Smooth muscle cell (in vitro differentiated cells): Measurements from ENCODE around the gene C7orf33. TPM values are rescaled to one million over a fixed set of nuclear protein-coding genes. Genes with fewer than 3 reads are reported as not detected.

Source experiments
- DNase-seq: peaks from one replicate; lab custom pipeline; 2025; ENCODE audit not compliant: unreplicated experiment; lab: John Stamatoyannopoulos, UW
- H2AFZ ChIP-seq: fragments of 200-600 bp; sonication (generic); 2 replicates; pipeline ENCODE4 v1.6.0; 2016; ENCODE audit warnings: antibody characterized with exemption, low read depth, mild to moderate bottlenecking
- H3F3A ChIP-seq: fragments of 200-600 bp; sonication (generic); 2 replicates; pipeline ENCODE4 v1.6.0; 2017; ENCODE audit warnings: antibody characterized with exemption, low read depth
- H3K27ac ChIP-seq: fragments of 200-600 bp; sonication (generic); 2 replicates; pipeline ENCODE4 v1.5.1; 2016; ENCODE audit warnings: low read depth, mild to moderate bottlenecking
- H3K27me3 ChIP-seq: fragments of 200-600 bp; sonication (generic); 2 replicates; pipeline ENCODE4 v1.6.1; 2016; ENCODE audit warnings: low read depth, mild to moderate bottlenecking
- H3K36me3 ChIP-seq: fragments of 200-600 bp; sonication (generic); 2 replicates; pipeline ENCODE4 v1.5.1; 2016; ENCODE audit warnings: low read depth
- H3K4me1 ChIP-seq: fragments of 200-600 bp; sonication (generic); 2 replicates; pipeline ENCODE4 v1.5.1; 2016; ENCODE audit warnings: low read depth
- H3K4me2 ChIP-seq: fragments of 200-600 bp; sonication (generic); 2 replicates; pipeline ENCODE4 v1.6.0; 2016; ENCODE audit warnings: mild to moderate bottlenecking
- H3K4me3 ChIP-seq: fragments of 200-600 bp; sonication (generic); 2 replicates; pipeline ENCODE4 v1.5.1; 2016; ENCODE audit warnings: mild to moderate bottlenecking
- H3K79me2 ChIP-seq: fragments of 200-600 bp; sonication (generic); 2 replicates; pipeline ENCODE4 v1.6.0; 2016; ENCODE audit warnings: low read depth, mild to moderate bottlenecking
- H3K9ac ChIP-seq: fragments of 200-600 bp; sonication (generic); 2 replicates; pipeline ENCODE4 v1.6.0; 2016; ENCODE audit warnings: low read depth
- H3K9me3 ChIP-seq: fragments of 200-600 bp; sonication (generic); replicated peaks from 2 replicates; pipeline ENCODE4 v1.5.1; 2016; ENCODE audit warnings: low read depth
- H4K20me1 ChIP-seq: fragments of 200-600 bp; sonication (generic); 2 replicates; pipeline ENCODE4 v1.6.0; 2016; ENCODE audit warnings: low read depth
- CTCF ChIP-seq: fragments of 200-600 bp; sonication (generic); IDR thresholded peaks from 2 replicates; pipeline ENCODE4 v1.5.1; 2017; ENCODE audit warnings: borderline replicate concordance, mild to moderate bottlenecking, antibody characterized with exemption; ENCODE audit not compliant: insufficient read depth, poor library complexity, severe bottlenecking
- WGBS: methylation state at CpG from one replicate; pipeline ENCODE4 v1.1.7; 2016; ENCODE audit warnings: low lambda C conversion rate; 5-methylcytosine and 5-hydroxymethylcytosine counted together
- polyA plus RNA-seq: library from polyadenylated mRNA; unstranded; fragments of >200 nt; fragmentation: Nextera tagmentation; extraction: Ambion mirVana; gene quantifications from 2 replicates; pipeline ENCODE4 v1.2.1, GENCODE V29; 2016
- total RNA-seq: library from RNA; depleted of rRNA; stranded (reverse); fragments of >200 nt; gene quantifications from 2 replicates; pipeline ENCODE4 v1.2.3, GENCODE V29; 2014

Gene C7orf33
- total and polyA plus RNA-seq, 2 experiments from 2014 or later = not detected

GRCh38 chr7:148615085-148615730 is 24.6 kb downstream of the C7orf33 start:
- Histone ChIP-seq H3K27ac (no peak overlapping the region), H3K27me3 (no peaks in the 10 kb centered on the region), H3K4me1 (no peaks in the 10 kb centered on the region), H3K79me2 (no peaks in the 10 kb centered on the region), H4K20me1 (no peaks in the 10 kb centered on the region), H3F3A (no peaks in the 10 kb centered on the region), H3K4me3 (no peak overlapping the region), H3K4me2 (no peak overlapping the region), H3K9me3 (no peaks in the 10 kb centered on the region), H3K9ac (no peak overlapping the region), H3K36me3 (no peaks in the 10 kb centered on the region), H2AFZ (no peak overlapping the region)
- WGBS = 88% methylated on average over 6 of the region's 6 CpGs
- no peak for DNase-seq
- no peak for TF ChIP-seq CTCF

GRCh38 chr7:148620749-148621359 is 30.3 kb downstream of the C7orf33 start:
- H3K36me3 ChIP-seq = no peaks in the 10 kb centered on the region
- WGBS = 69% methylated on average over 6 of the region's 6 CpGs
- no peaks in the 10 kb centered on the region for H3K27me3 ChIP-seq
- H3K9me3 ChIP-seq = no peaks in the 10 kb centered on the region
- H3K4me3 ChIP-seq = no peak overlapping the region
- H4K20me1 ChIP-seq = no peaks in the 10 kb centered on the region
- DNase-seq = no peak
- H2AFZ ChIP-seq = no peak overlapping the region
- H3K79me2 ChIP-seq = no peaks in the 10 kb centered on the region
- peaks cover 9% of the 10 kb centered on the region for H3F3A ChIP-seq
- H3K4me2 ChIP-seq = no peak overlapping the region
- no peak overlapping the region for H3K9ac ChIP-seq
- no peaks in the 10 kb centered on the region for H3K4me1 ChIP-seq
- no peak for TF ChIP-seq CTCF
- no peak overlapping the region for H3K27ac ChIP-seq

GRCh38 chr7:148621563-148621962 is 31.0 kb downstream of the C7orf33 start:
- Histone ChIP-seq H3K4me1 (no peaks in the 10 kb centered on the region), H3F3A (peaks cover 9% of the 10 kb centered on the region), H3K4me2 (no peak overlapping the region), H3K9me3 (no peaks in the 10 kb centered on the region), H3K79me2 (no peaks in the 10 kb centered on the region), H3K4me3 (no peak overlapping the region), H3K36me3 (no peaks in the 10 kb centered on the region), H2AFZ (no peak overlapping the region), H3K9ac (no peak overlapping the region), H3K27me3 (no peaks in the 10 kb centered on the region), H4K20me1 (no peaks in the 10 kb centered on the region), H3K27ac (no peak overlapping the region)
- DNase-seq = no peak
- WGBS = 100% methylated on average over 1 of the region's 1 CpG
- TF ChIP-seq CTCF = no peak
